Activated naive CD4-positive, alpha-beta T cell treated with anti-CD3 and anti-CD28 coated beads, Interleukin-2, amount 50 U/mL, for 24 hours (primary cell): ENCODE data around the gene BMP7.

ENCODE experiments used
- H3K27ac Mint-ChIP-seq: one replicate; pipeline ENCODE4 v1.8.0; 2021; ENCODE audit warnings: mild to moderate bottlenecking, mixed read lengths
- H3K27me3 Mint-ChIP-seq: one replicate; pipeline ENCODE4 v1.8.0; 2021; ENCODE audit warnings: mixed read lengths
- H3K36me3 Mint-ChIP-seq: one replicate; pipeline ENCODE4 v1.8.0; 2021; ENCODE audit warnings: mixed read lengths
- H3K4me1 Mint-ChIP-seq: one replicate; pipeline ENCODE4 v1.8.0; 2021; ENCODE audit warnings: mixed read lengths
- H3K4me3 Mint-ChIP-seq: one replicate; pipeline ENCODE4 v1.8.0; 2021; ENCODE audit warnings: mild to moderate bottlenecking, mixed read lengths
- H3K9me3 Mint-ChIP-seq: one replicate; pipeline ENCODE4 v1.8.0; 2021; ENCODE audit warnings: mixed read lengths

BMP7 gene

DNA sequence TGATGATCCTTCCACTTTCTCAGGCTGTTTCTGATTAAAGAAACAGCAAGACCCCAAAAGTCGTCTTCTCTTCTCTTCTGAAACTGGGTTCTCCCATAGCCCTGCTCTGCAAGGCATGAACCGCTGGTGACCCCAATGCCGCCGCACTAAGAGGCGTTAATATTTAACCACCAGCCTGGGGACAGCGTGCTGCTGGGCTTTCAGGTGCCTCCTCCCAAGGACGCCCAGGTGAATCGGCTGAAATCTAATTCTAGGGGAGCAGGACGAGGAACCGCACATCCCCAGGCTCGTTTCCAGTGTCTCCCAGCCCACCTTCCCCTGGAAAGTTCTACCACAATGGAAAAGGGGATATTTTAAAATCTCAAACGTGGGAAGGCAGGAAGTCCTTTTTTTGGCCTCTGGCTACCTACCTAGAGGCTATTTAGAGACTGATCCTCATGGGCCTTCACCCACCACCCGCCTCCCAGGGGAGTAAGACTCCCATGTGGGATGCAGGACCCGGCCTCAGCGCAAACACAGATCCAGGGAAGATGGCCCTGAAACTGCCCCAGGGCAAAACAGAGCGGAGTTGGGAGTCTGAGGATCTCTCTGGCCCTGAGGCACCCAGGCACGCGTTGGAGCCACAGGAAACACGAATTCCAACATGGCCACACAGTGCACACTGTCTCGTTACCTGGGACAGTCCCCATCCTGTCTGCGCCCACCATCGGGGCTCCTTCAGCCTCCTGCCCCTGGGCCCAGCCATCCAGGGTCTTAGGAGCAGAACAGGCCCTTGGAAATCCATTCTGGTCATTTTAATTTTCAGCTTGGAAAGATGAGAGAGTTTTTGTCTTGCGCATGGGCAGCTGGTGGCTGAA is 56.2 kb downstream of the BMP7 start:
- Mint-ChIP-seq H3K27me3 (peaks cover 1% of the 10 kb centered on the region), H3K36me3 (no peaks in the 10 kb centered on the region), H3K9me3 (no peaks in the 10 kb centered on the region), H3K4me1 (no peaks in the 10 kb centered on the region), H3K27ac (no peak overlapping the region), H3K4me3 (no peak overlapping the region)

DNA sequence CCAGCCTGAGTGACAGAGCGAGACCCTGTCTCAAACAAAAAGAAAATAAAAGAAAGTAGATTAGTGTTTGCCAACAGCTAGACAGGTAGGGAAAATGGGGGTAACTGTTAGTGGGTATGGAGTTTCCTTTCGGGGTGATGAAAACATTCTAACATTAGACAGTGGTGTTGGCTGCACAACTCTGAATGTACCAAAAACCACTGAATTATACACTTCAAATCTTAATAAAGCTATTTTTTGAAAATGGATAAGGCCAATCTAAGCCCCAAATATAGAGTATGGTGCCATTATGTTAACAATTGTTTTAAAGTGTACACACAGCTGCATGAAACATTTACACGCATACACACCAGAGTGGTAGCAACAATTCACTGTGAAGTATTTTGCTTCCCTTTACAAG is 57.0 kb downstream of the BMP7 start:
- no peaks in the 10 kb centered on the region for H3K9me3 Mint-ChIP-seq
- no peak overlapping the region for H3K4me3 Mint-ChIP-seq
- H3K4me1 Mint-ChIP-seq, result no peaks in the 10 kb centered on the region
- H3K27me3 Mint-ChIP-seq, result peaks cover 1% of the 10 kb centered on the region
- no peak overlapping the region for H3K27ac Mint-ChIP-seq
- H3K36me3 Mint-ChIP-seq, result no peaks in the 10 kb centered on the region

DNA sequence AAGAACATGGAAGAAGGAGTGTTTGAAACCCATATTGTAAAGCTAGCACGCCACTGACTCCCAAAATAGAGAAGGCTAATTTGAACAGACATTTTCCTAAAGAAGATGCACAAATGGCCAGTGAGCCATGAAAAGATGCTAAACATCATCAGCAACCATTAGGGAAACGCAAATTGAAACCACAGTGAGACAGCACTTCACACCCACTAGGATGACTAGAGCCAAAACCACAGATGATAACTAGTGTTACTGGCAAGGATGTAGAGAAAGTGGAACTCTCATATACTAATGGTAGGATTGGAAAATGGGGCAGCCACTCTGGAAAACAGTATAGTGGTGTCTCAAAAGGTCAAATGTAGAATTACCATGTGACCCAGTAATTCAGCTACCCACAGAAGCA is 58.2 kb downstream of the BMP7 start:
- H3K27ac Mint-ChIP-seq, result no peak overlapping the region
- H3K27me3 Mint-ChIP-seq, result peaks cover 1% of the 10 kb centered on the region
- no peak overlapping the region for H3K4me3 Mint-ChIP-seq
- no peaks in the 10 kb centered on the region for H3K36me3 Mint-ChIP-seq
- H3K4me1 Mint-ChIP-seq, result no peaks in the 10 kb centered on the region
- H3K9me3 Mint-ChIP-seq, result no peaks in the 10 kb centered on the region

DNA sequence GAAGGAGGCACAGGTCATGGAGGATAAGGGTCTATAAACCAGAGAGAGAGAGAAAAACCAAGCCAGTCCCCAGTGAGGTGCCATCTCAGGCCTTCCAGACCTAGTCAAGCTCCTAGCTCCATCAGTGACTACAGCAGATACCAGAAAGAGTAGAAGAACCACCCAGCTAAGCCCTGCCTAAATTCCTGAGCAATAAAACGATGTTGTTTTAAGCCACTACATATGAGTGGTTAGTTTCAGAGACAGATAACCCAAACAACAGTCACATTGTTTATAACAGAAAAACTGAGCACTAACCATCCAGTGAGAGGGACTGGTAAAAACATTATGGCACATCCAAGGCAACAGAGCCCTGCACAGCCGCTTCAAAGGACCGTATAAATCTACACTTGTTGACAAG is 59.2 kb downstream of the BMP7 start:
- H3K27ac Mint-ChIP-seq, result no peak overlapping the region
- no peaks in the 10 kb centered on the region for H3K4me1 Mint-ChIP-seq
- H3K9me3 Mint-ChIP-seq, result no peaks in the 10 kb centered on the region
- no peaks in the 10 kb centered on the region for H3K36me3 Mint-ChIP-seq
- peaks cover 1% of the 10 kb centered on the region for H3K27me3 Mint-ChIP-seq
- no peak overlapping the region for H3K4me3 Mint-ChIP-seq

DNA sequence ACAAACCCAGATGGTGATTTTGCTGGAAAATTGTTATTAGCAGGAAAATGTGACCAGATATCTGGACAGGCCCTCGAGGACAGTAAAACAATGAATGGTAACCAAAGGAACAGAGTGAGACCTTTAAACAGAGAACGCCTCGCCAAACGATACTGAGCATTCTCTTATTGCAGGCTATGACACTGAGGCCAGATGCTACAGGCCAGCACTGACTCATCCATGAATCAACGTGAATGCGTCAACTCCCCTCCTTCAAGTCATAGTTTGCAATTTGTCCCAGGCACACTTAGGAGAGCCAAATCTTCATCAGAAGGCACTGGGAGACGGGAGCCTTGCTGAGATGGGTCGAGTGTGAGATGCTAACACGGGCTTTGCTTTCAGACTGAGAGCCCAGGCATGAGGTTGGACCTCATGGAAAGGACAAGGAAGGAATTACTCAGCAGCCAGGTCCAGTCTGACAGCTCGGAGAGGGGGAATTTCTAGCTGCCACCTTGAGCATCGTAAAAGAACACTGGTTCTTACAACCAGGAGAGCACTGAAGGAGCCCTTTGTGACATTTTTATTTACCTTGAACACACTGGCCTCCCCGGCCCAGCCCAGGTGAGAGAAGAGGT is 60.7 kb downstream of the BMP7 start:
- H3K4me1 Mint-ChIP-seq, result no peaks in the 10 kb centered on the region
- H3K4me3 Mint-ChIP-seq, result no peak overlapping the region

DNA sequence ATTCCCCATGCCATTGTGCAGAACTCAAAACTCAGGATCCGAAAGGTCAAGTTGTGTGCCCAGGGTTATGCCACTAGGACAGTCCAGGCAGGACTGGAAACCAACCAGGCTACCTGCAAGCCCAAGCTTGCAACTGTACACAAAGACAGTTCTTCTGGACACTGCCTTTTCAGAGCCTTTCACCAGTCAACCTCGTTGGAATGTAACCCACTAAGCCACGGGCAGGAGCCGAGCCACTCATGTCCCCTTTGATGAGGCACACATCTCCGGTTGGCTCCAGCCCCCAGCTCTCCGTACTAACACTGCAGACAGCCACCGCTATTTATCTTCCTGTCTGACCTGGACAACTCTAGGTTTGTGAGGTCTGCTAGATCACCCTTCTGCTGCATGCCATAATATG is 62.5 kb downstream of the BMP7 start:
- Mint-ChIP-seq H3K27ac (no peak overlapping the region), H3K27me3 (no peaks in the 10 kb centered on the region), H3K9me3 (no peaks in the 10 kb centered on the region), H3K4me3 (no peak overlapping the region), H3K4me1 (no peaks in the 10 kb centered on the region), H3K36me3 (no peaks in the 10 kb centered on the region)

More for the DNA sequence above, 60.7 kb downstream of the BMP7 start:
- peaks cover 1% of the 10 kb centered on the region for H3K27me3 Mint-ChIP-seq
- no peaks in the 10 kb centered on the region for H3K9me3 Mint-ChIP-seq
- H3K36me3 Mint-ChIP-seq, result no peaks in the 10 kb centered on the region
- H3K27ac Mint-ChIP-seq, result no peak overlapping the region

DNA sequence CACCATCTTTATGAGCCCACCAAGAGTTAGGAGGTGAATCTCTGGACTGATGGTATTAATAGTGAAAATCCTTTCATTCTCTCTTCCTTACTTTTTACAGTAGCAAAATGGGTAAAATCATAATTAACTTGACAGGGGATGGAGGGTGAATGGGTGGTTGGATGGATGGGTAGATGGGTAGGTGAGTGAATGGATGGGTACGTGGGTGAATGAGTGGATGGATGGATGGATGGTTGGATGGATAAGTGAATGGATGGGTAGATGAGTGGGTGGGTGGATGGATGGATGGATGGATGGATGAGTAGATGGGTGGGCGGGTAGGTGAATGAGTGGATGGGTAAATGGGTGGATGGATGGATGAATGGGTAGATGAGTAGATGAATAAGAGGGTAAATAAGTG is 63.2 kb downstream of the BMP7 start:
- H3K4me3 Mint-ChIP-seq, result no peak overlapping the region
- no peaks in the 10 kb centered on the region for H3K36me3 Mint-ChIP-seq
- H3K27ac Mint-ChIP-seq, result no peak overlapping the region
- H3K4me1 Mint-ChIP-seq, result no peaks in the 10 kb centered on the region
- no peaks in the 10 kb centered on the region for H3K9me3 Mint-ChIP-seq
- H3K27me3 Mint-ChIP-seq, result no peaks in the 10 kb centered on the region

DNA sequence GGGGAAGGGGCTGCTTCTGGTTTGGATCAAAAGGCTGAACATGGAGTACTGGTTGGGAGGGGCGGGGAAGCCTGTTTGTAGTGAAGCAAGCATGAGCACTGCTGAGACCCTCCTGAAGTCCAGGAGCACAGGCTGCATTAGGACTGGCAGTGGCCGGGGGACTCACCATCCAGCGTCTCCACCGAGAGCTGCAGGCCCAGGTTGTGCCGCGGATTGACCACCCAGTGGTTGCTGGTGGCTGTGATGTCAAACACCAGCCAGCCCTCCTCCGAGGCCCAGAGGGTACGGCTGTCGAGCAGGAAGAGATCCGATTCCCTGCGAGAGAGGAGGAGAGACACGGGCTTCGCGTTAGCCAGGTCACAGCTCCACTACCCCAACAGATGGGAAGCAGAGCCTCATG is 64.1 kb downstream of the BMP7 start:
- Mint-ChIP-seq H3K27ac (no peak overlapping the region), H3K27me3 (no peaks in the 10 kb centered on the region), H3K36me3 (no peaks in the 10 kb centered on the region), H3K4me1 (no peaks in the 10 kb centered on the region), H3K4me3 (no peak overlapping the region), H3K9me3 (no peaks in the 10 kb centered on the region)

DNA sequence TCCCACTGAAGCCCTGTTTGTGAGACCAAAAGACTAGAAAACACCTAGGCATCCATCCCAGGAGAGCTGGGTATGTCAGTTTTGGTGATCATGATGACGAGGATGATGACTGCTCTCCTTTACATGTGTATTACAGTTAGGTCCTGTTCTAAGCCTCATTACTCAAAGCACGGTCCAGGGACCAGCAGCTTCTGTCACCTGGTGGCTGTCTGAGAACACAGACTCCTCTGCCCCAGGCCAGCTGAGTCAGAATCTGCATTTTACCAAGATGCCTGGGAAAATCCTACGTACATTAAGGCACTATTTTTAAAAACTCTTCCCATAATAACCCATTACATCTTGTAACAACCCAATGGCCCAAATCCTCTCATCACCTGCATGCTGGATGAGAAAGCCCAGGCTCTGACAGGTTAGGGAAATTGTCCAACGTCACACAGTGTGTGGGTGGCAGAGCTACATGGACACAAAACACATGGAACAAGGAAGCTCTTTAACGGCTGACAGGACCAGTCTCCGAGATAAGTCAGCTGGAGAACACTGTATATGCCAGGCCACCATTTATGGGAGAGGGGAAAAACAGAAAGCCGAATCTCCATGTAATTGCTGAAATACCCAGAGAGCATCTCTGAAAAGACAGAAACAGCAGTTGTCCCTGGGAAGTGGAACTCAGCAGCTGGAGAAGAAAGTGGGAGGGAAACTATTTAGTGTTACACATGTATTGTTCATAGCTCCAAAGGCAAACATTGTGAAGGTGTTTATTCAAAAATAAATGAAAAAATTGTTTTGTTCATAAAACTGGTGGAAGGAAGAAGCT is 65.4 kb downstream of the BMP7 start:
- no peak overlapping the region for H3K27ac Mint-ChIP-seq
- H3K4me3 Mint-ChIP-seq, result no peak overlapping the region
- H3K27me3 Mint-ChIP-seq, result no peaks in the 10 kb centered on the region
- no peaks in the 10 kb centered on the region for H3K9me3 Mint-ChIP-seq
- H3K4me1 Mint-ChIP-seq, result no peaks in the 10 kb centered on the region
- no peaks in the 10 kb centered on the region for H3K36me3 Mint-ChIP-seq

DNA sequence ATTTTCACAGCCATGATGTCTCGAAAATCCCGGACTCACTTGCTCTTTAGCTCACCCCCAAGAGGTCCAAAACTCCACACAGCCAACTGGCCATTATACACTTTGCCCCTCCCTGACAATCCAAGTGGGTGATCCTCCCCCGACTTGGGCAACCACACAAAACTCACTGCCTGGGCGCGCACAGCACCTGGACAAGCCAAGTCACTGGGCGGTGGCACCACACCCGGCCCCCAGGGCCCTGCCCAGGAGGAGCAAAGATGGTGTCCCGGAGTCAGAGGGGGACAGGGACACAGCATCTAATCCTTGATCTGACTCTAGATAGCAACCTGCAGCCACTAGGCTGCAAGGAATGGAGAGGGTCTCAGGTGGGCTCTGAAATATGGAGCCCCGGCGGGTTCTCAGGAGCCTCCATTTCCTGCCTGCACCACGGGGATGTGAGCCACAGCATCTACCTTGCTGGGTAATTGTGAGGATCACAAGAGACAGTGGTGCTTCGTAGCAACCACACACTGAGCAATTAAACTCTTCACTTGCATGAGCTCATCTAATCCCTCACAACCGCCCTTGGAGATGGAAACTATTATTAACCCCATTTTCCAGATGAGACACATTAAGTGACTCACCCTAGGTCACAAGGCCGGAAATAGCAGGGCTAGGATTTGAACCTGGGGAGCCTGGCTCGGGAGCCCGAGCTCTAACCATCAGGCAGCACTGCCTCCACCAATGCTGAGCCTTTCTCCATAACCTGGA is 66.6 kb downstream of the BMP7 start:
- Mint-ChIP-seq H3K9me3 (no peaks in the 10 kb centered on the region), H3K27ac (no peak overlapping the region), H3K4me1 (no peaks in the 10 kb centered on the region), H3K27me3 (no peaks in the 10 kb centered on the region), H3K36me3 (no peaks in the 10 kb centered on the region), H3K4me3 (no peak overlapping the region)

DNA sequence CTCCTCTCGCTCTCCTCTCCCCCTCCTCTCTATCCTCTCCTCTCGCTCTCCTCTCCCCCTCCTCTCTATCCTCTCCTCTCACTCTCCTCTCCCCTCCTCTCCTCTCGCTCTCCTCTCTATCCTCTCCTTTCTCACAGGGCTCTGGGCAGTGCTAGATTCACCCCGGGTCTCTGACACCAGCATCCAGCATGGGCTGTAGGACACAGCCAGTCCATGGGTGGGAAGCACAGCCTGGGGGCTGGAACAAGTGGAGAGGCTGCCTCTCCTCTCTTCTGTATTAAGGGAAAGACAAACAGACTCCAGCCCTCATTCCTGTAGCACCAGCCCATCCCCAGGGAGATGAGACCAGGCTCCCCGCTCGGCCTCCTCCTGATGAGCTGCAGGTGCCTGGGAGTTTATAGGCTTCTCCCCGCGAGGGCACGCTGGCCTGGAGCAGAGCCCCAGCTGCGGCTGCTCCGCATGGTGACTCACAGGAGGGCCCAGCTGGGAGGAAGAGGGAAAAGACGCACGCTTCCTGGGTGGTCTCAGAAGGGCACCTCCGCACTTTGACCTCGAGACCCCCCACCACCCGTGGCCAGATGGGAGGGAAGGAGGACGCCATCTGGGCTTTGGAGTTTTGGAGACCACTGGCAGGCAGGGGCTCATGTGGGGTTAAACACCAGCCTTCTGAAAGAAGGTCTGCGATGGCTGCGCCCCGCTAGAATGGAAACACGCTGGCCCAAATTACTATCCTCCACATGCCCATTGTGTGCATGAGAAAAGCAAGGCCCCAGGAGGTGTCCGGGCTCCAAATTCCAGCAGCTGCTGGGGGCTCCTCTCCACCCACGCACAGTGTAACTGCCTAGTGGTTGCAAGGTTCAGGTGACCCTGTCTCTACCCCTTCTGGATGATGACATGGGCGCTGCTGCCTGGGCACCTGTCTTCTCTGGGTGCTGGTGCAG is 68.0 kb downstream of the BMP7 start:
- no peak overlapping the region for H3K27ac Mint-ChIP-seq
- no peak overlapping the region for H3K4me3 Mint-ChIP-seq
- peaks cover 2% of the 10 kb centered on the region for H3K27me3 Mint-ChIP-seq
- H3K36me3 Mint-ChIP-seq, result no peaks in the 10 kb centered on the region
- H3K9me3 Mint-ChIP-seq, result no peaks in the 10 kb centered on the region
- no peaks in the 10 kb centered on the region for H3K4me1 Mint-ChIP-seq

DNA sequence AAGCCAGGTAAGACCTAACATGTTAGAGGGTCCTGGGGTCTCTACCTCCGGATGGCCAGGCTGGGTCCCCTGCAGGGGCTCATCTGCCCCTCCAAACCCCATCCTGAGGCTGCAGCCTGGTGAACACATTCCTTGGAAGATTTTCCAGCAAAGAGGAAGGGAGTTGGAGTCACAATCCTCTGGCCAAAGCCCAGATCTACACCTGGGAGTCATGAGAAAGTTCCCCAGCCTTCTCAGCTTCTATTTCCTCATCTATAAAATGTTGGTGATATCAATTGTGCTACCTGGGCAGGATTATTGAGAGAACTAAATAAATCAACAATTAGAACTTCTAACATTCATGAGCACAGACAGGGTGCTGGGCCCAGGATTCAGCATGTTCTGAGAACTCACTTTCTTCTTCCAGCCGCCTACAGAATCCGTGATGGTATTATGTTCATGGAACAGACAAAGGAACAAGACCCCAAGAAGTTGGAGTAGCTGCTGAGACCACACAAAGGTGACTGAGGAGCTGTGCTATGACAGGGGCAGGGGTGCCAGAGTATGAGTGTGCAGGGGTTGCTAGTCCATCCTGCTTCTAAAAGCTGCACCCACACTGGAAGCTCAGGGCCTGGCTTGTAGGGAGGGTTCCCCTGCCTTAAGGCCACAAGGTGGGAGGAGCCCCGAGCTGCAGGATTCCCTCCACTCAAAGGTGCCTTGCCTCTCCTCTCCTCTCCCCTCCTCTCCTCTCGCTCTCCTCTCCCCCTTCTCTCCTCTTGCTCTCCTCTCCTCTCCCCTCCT is 68.9 kb downstream of the BMP7 start:
- no peaks in the 10 kb centered on the region for H3K36me3 Mint-ChIP-seq
- no peaks in the 10 kb centered on the region for H3K4me1 Mint-ChIP-seq
- H3K27ac Mint-ChIP-seq, result no peak overlapping the region
- no peaks in the 10 kb centered on the region for H3K9me3 Mint-ChIP-seq
- H3K27me3 Mint-ChIP-seq, result peaks cover 2% of the 10 kb centered on the region
- H3K4me3 Mint-ChIP-seq, result no peak overlapping the region

DNA sequence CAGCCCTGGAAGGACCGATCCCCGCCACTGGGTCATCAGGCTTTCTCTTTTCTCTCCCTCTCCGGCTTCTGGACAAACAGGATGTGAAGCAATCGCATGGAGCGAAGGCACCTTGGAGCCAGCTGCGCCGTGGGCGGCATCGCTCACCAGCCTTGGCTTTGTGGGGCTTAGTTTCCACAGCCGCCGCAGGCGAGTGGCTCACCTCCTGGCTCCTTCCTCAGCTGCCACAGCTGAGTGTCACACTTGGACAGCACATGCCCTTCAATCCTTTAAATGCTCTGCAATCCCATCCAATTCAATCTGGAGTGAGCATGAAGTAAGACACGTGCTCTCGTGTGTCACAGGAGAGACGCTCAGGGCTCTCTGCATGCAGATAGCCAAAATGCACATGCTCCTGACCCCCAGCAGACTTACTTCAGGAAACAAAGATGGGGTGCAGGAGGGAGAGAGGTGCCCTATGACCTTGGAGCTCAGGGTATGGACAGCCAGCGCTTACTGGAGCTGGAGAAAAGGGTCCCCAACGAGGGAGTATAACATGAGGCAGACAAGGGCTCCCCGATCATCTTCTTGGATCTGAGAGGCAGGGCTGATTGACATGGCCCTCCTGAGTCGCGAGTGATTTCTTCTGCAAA is 70.9 kb downstream of the BMP7 start:
- Mint-ChIP-seq H3K4me3 (no peak overlapping the region), H3K27me3 (peaks cover 2% of the 10 kb centered on the region), H3K36me3 (no peaks in the 10 kb centered on the region), H3K27ac (no peak overlapping the region), H3K4me1 (no peaks in the 10 kb centered on the region), H3K9me3 (no peaks in the 10 kb centered on the region)

DNA sequence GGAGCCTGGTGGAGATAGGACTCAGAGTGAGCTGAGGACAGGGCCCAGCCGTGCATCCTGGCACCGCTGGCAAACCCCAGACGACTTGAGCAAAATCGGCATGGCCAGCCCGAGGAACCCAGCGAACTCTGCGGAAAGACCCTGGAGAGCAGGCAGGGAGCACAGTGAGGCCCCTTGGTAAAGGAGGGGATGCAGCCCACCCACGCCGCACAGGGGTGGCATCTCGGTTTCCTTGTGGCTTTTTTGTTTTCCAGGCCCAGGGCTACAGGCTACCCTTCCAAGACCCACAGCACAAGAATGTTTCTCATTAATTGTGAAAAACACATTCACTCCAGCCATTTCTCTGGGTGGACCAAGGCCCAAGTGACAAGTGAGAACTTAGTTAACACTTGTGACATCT is 71.4 kb downstream of the BMP7 start:
- Mint-ChIP-seq H3K4me1 (no peaks in the 10 kb centered on the region), H3K36me3 (no peaks in the 10 kb centered on the region), H3K4me3 (no peak overlapping the region), H3K27me3 (peaks cover 2% of the 10 kb centered on the region), H3K27ac (no peak overlapping the region), H3K9me3 (no peaks in the 10 kb centered on the region)
